ENCODE measurements around the gene TBC1D14. TPM values are rescaled to one million over a fixed set of nuclear protein-coding genes. Genes with fewer than 3 reads are reported as not detected.
A peak's percentile ranks its signal among the peaks of the same experiment; 100 is the strongest.

The TBC1D14 gene
- total RNA-seq, 2 experiments from 2014 or later: 38.4 to 44.1 TPM

DNA sequence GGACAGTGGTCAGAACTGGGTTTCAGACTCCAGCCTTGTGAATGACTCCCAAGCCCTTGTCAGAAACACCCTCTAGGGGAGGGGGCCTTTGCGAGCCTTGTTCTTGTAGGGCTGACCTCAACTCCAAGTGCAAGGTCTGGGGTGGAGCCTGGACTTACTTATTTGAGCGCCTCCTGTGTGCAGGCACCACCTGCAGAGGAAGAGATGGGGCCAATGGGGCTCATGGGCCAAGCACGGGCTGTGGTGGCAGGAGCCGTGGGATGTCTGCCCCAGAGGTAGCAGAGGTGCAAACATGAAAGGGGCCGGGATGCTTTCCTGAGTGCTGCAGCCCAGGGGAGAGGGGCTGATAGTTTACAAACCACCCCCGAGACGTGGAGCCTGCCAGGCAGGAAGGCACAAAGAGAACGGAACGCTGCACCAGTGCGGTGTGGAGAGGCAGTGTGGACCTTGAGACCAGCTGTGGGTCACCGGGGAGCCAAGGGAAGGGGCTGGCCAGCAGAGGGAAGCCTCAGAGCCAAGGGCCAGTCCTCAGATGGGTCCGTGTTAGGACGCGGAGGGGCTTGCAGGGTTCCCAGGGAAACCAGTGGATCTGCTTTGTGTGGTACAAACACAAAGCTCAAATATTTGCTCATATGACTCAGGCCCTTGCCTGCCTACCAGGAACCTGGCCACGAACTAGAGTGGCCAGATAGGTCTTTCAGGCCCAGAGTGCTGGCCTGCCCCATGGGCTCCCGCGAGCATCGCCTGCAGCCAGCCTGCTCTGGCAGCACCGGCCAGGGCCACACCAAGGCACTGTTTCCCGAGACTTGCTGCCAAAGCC lies 124.8 kb downstream of the TBC1D14 start:
- Histone ChIP-seq H4K20me1 (ENCODE audit: insufficient read depth, low read length) (no peaks in the 10 kb centered on the region), H3K4me1 (ENCODE audit: insufficient read depth, low read length, poor library complexity, severe bottlenecking) (no peaks in the 10 kb centered on the region), H3K9me3 (ENCODE audit: low read length) (no peaks in the 10 kb centered on the region), H3K36me3 (ENCODE audit: insufficient read depth, low read length) (peaks cover 16% of the 10 kb centered on the region; the same call in 1 of the 2 replicates), H3K4me2 (ENCODE audit: low read length) (no peak overlapping the region), H3K9me2 (ENCODE audit: insufficient read depth, low read length) (no peaks in the 10 kb centered on the region), H3K79me2 (ENCODE audit: insufficient read depth, low read depth, low read length) (no peaks in the 10 kb centered on the region), H3K27ac (ENCODE audit: low read depth, low read length, poor library complexity, severe bottlenecking) (no peak overlapping the region), H3K4me3 (ENCODE audit: low read depth, low read length, poor library complexity, severe bottlenecking) (no peak overlapping the region), H2AFZ (ENCODE audit: low read length) (no peak overlapping the region)
- ChIA-PET CTCF (ENCODE audit: unreplicated experiment) (no interaction called here), POLR2A (no interaction called here)
- intact Hi-C loops (cut with micrococcal nuclease; ENCODE audit: unreplicated experiment): no loop called here
- DNase-seq (ENCODE audit: low spot score): no peak
- TF ChIP-seq, protein P1, sequence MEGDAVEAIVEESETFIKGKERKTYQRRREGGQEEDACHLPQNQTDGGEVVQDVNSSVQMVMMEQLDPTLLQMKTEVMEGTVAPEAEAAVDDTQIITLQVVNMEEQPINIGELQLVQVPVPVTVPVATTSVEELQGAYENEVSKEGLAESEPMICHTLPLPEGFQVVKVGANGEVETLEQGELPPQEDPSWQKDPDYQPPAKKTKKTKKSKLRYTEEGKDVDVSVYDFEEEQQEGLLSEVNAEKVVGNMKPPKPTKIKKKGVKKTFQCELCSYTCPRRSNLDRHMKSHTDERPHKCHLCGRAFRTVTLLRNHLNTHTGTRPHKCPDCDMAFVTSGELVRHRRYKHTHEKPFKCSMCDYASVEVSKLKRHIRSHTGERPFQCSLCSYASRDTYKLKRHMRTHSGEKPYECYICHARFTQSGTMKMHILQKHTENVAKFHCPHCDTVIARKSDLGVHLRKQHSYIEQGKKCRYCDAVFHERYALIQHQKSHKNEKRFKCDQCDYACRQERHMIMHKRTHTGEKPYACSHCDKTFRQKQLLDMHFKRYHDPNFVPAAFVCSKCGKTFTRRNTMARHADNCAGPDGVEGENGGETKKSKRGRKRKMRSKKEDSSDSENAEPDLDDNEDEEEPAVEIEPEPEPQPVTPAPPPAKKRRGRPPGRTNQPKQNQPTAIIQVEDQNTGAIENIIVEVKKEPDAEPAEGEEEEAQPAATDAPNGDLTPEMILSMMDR (conservative IDR thresholded peaks at IDR 0.05; ENCODE audit: low read length): no peak
- no peak for TF ChIP-seq EZH2phosphoT487 (IDR thresholded peaks at IDR 0.05; ENCODE audit: borderline replicate concordance, low read depth, low read length)
- BruUV-seq (replicated peaks): no TSS peak

DNA sequence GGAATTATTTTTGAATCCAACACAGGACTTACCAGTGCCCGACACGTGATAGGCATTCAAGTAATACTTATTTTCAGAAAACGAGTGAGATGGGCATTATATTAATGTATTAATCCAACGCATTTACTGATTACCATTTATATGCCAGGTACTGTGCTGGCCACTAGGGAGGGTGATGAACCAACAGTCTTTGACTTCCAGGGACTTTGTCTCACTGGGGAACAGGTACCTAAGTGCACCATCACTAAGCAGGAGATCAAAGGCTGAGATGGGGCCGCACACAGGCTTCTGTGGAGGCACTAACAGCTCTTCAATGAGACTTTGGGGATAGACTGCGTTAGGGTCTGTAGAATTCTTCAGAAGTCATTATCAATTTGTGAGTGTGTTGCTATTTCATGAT lies 127.8 kb downstream of the TBC1D14 start:
- no peaks in the 10 kb centered on the region for H3K9me3 ChIP-seq (ENCODE audit: low read length)
- H2AFZ ChIP-seq (ENCODE audit: low read length): no peak overlapping the region
- H3K36me3 ChIP-seq (ENCODE audit: insufficient read depth, low read length): no peaks in the 10 kb centered on the region
- POLR2A ChIA-PET: interaction anchor here (0.6 kb wide), 1 partner anchor 1015 kb away, joined by 3 read pairs; no protein-coding TSS in a partner anchor
- TF ChIP-seq, protein P1 (conservative IDR thresholded peaks at IDR 0.05; ENCODE audit: low read length): peak; percentile 63
- no peak for TF ChIP-seq EZH2phosphoT487 (IDR thresholded peaks at IDR 0.05; ENCODE audit: borderline replicate concordance, low read depth, low read length)
- H3K27ac ChIP-seq (ENCODE audit: low read depth, low read length, poor library complexity, severe bottlenecking): no peak overlapping the region
- DNase-seq (ENCODE audit: low spot score): no peak
- H3K4me2 ChIP-seq (ENCODE audit: low read length): no peak overlapping the region
- intact Hi-C loops (cut with micrococcal nuclease; ENCODE audit: unreplicated experiment): no loop called here
- CTCF ChIA-PET (ENCODE audit: unreplicated experiment): interaction anchor here (1.0 kb wide), 1 partner anchor 33 kb away, joined by 3 read pairs; no protein-coding TSS in a partner anchor
- H3K4me1 ChIP-seq (ENCODE audit: insufficient read depth, low read length, poor library complexity, severe bottlenecking): peaks cover 5% of the 10 kb centered on the region
- H3K4me3 ChIP-seq (ENCODE audit: low read depth, low read length, poor library complexity, severe bottlenecking): no peak overlapping the region
- no TSS peak for BruUV-seq (replicated peaks)
- no peaks in the 10 kb centered on the region for H3K79me2 ChIP-seq (ENCODE audit: insufficient read depth, low read depth, low read length)
- H3K9me2 ChIP-seq (ENCODE audit: insufficient read depth, low read length): no peaks in the 10 kb centered on the region
- H4K20me1 ChIP-seq (ENCODE audit: insufficient read depth, low read length): no peaks in the 10 kb centered on the region

DNA sequence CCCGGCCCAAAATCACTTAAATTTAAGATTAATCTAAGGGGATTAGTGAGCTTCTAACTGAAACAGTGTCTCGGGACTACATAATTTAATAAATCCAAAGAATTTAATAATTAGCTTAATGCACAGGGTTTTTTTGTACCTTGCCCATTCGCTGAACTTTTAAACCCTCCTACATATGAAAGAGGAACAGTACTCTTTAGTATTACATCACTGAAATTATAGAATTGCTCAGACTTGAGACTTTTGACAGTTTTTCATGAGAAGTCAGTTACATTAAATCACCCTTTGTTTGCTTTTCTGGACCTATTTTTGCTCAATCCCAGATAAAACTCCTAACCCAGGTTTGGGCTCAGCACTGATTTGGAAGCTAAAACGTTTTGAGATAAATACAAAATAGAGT lies 131.1 kb downstream of the TBC1D14 start:
- H3K27ac ChIP-seq (ENCODE audit: low read depth, low read length, poor library complexity, severe bottlenecking): no peak overlapping the region
- no peaks in the 10 kb centered on the region for H3K36me3 ChIP-seq (ENCODE audit: insufficient read depth, low read length)
- H3K4me1 ChIP-seq (ENCODE audit: insufficient read depth, low read length, poor library complexity, severe bottlenecking): peaks cover 24% of the 10 kb centered on the region
- no peak overlapping the region for H2AFZ ChIP-seq (ENCODE audit: low read length)
- no peaks in the 10 kb centered on the region for H3K9me2 ChIP-seq (ENCODE audit: insufficient read depth, low read length)
- ChIA-PET CTCF (ENCODE audit: unreplicated experiment) (interaction anchor here (0.6 kb wide), 1 partner anchor 10 kb away, joined by 3 read pairs; no protein-coding TSS in a partner anchor), POLR2A (interaction anchor here (1.7 kb wide), 1 partner anchor 27 kb away, joined by 8 read pairs; the partner anchor contains the start of gene GRPEL1)
- intact Hi-C loops (cut with micrococcal nuclease; ENCODE audit: unreplicated experiment): no loop called here
- BruUV-seq (replicated peaks): no TSS peak
- H3K4me2 ChIP-seq (ENCODE audit: low read length): no peak overlapping the region
- no peak for TF ChIP-seq EZH2phosphoT487 (IDR thresholded peaks at IDR 0.05; ENCODE audit: borderline replicate concordance, low read depth, low read length)
- TF ChIP-seq, protein P1 (conservative IDR thresholded peaks at IDR 0.05; ENCODE audit: low read length): no peak
- H3K4me3 ChIP-seq (ENCODE audit: low read depth, low read length, poor library complexity, severe bottlenecking): no peak overlapping the region
- H3K9me3 ChIP-seq (ENCODE audit: low read length): no peaks in the 10 kb centered on the region
- H4K20me1 ChIP-seq (ENCODE audit: insufficient read depth, low read length): peaks cover 15% of the 10 kb centered on the region; the same call in 1 of the 2 replicates
- DNase-seq (ENCODE audit: low spot score): no peak
- peaks cover 15% of the 10 kb centered on the region; the same call in 1 of the 2 replicates for H3K79me2 ChIP-seq (ENCODE audit: insufficient read depth, low read depth, low read length)
